Body of pancreas (tissue), 4 donors: ENCODE data around the gene RIN3. TPM values are rescaled to one million over a fixed set of nuclear protein-coding genes. Genes with fewer than 3 reads are reported as not detected.
"Not testable (repeated sequence)": the region's sequence is repeated elsewhere in the genome, so short reads cannot be mapped to it uniquely, and the experiment has no call there.

Experiments used
- ATAC-seq: fragments of 150-250 bp; one replicate; pipeline ENCODE4 v1.9.1; 2016
- DNase-seq, 4 donors: peaks; one replicate each; pipeline ENCODE4 v3.0.0-alpha.2; 2019
- H3K27ac ChIP-seq, 4 donors: fragments of 200-600 bp; sonication (generic); 1 replicate in 3 of 4; 2 replicates in 1 of 4; pipeline versions ENCODE4 v1.5.1 to v1.6.1; 2016 to 2019; ENCODE audit warnings: mild to moderate bottlenecking in 1 of 4, mixed read lengths in 1 of 4, moderate library complexity in 1 of 4
- H3K27me3 ChIP-seq, 2 donors: fragments of 200-600 bp; sonication (generic); one replicate each; pipeline ENCODE4 v1.6.0; 2016; ENCODE audit warnings: mild to moderate bottlenecking in 1 of 2
- H3K36me3 ChIP-seq, 2 donors: fragments of 200-600 bp; sonication (generic); replicated peaks in 1 of 2; 2 replicates each; pipeline ENCODE4 v1.5.1; 2016; ENCODE audit warnings: low read depth in 2 of 2; ENCODE audit not compliant: insufficient read depth in 1 of 2
- H3K4me1 ChIP-seq: fragments of 200-600 bp; sonication (generic); one replicate; pipeline ENCODE4 v1.6.0; 2016
- H3K4me3 ChIP-seq, 2 donors: fragments of 200-600 bp; sonication (generic); 1 replicate in 1 of 2; 2 replicates in 1 of 2; pipeline ENCODE4 v1.5.1; 2016 to 2019
- H3K9me3 ChIP-seq, 3 donors: fragments of 200-600 bp; sonication (generic); 1 replicate in 2 of 3; 2 replicates in 1 of 3; pipeline ENCODE4 v1.5.1; 2016
- CTCF ChIP-seq, 7 experiments: fragments of 450-650 bp in 4 of 7; fragments of 200-600 bp in 3 of 7; sonication (generic) in 3 of 7; IDR thresholded peaks; one replicate each; pipeline ENCODE4 v1.5.1; 2016 to 2019; ENCODE audit warnings: antibody characterized with exemption in 7 of 7
- POLR2A ChIP-seq, 3 donors: fragments of 450-650 bp; IDR thresholded peaks; one replicate each; pipeline ENCODE4 v1.6.1; 2016; ENCODE audit warnings: antibody characterized with exemption in 3 of 3, mild to moderate bottlenecking in 2 of 3
- WGBS, 2 donors: methylation state at CpG; one replicate each; pipeline ENCODE4 v1.1.5; 2017; 5-methylcytosine and 5-hydroxymethylcytosine counted together
- intact Hi-C: fragments of 100-400 bp; cut with DNase I; formaldehyde crosslinking; loops from one replicate; pipeline ENCODE4 v1.15.1; 2023
- total RNA-seq, 2 donors: library from RNA; depleted of rRNA; stranded (reverse); fragments of >200 nt; gene quantifications; one replicate each; pipeline ENCODE4 v1.1.0, GENCODE V29; 2016

The RIN3 gene
- total RNA-seq, 2 donors from 2014 or later = 2.6 to 3.3 TPM

- 89 to 93% methylated on average over 3 to 8 of the region's 8 CpGs for WGBS, 2 donors
- Histone ChIP-seq H3K36me3 (peaks cover 0 to 2% of the 10 kb centered on the region in 2 donors), H3K27me3 (no peaks in the 10 kb centered on the region), H3K4me3 (no peak overlapping the region), H3K27ac (no peak overlapping the region), H3K4me1 (no peaks in the 10 kb centered on the region), H3K9me3 (no peaks in the 10 kb centered on the region)
- no peak for TF ChIP-seq POLR2A (IDR thresholded peaks at IDR 0.05)
- TF ChIP-seq CTCF (IDR thresholded peaks at IDR 0.05) = no peak
- DNase-seq = no peak
- no peak for ATAC-seq
- intact Hi-C loops = loop anchor here (5.0 kb wide), 1 partner anchor 70 kb away; no protein-coding TSS in a partner anchor
Measured at GRCh38 chr14:92712654-92713051, 199.1 kb downstream of the RIN3 start.

GRCh38 chr14:92714739-92715307 is 201.2 kb downstream of the RIN3 start:
- WGBS, 2 donors = 77 to 80% methylated on average over 7 of the region's 7 CpGs
- not testable (repeated sequence) for H3K36me3 ChIP-seq, H3K4me1 ChIP-seq, H3K27me3 ChIP-seq, H3K9me3 ChIP-seq, H3K4me3 ChIP-seq, H3K27ac ChIP-seq
- peak; percentile 32 to 82 (median 73) for TF ChIP-seq CTCF (IDR thresholded peaks at IDR 0.05)
- DNase-seq (peak; percentile 77 to 85 (median 79)), ATAC-seq (peak; percentile 55)
- intact Hi-C loops = loop anchor here (5.0 kb wide), 1 partner anchor 67 kb away; no protein-coding TSS in a partner anchor

GRCh38 chr14:92716131-92716530 is 202.6 kb downstream of the RIN3 start:
- Histone ChIP-seq H3K27ac (no peak overlapping the region), H3K36me3 (peaks cover 0 to 2% of the 10 kb centered on the region in 2 donors), H3K9me3 (no peaks in the 10 kb centered on the region), H3K4me3 (no peak overlapping the region), H3K27me3 (no peaks in the 10 kb centered on the region), H3K4me1 (peaks cover 10% of the 10 kb centered on the region)
- no peak for ATAC-seq
- intact Hi-C loops = no loop called here
- no peak for DNase-seq
- TF ChIP-seq CTCF (IDR thresholded peaks at IDR 0.05) = no peak
- TF ChIP-seq POLR2A (IDR thresholded peaks at IDR 0.05) = no peak
- WGBS, 2 donors = 95 to 97% methylated on average over 10 of the region's 10 CpGs

- WGBS, 2 donors = 86 to 90% methylated on average over 11 of the region's 11 CpGs
Measured at GRCh38 chr14:92717571-92718042, 204.0 kb downstream of the RIN3 start.

More at GRCh38 chr14:92717571-92718042, 204.0 kb downstream of the RIN3 start:
- H3K27me3 ChIP-seq = no peaks in the 10 kb centered on the region
- H3K9me3 ChIP-seq = no peaks in the 10 kb centered on the region
- H3K36me3 ChIP-seq = peaks cover 0 to 2% of the 10 kb centered on the region in 2 donors
- H3K27ac ChIP-seq = no peak overlapping the region
- peaks cover 10% of the 10 kb centered on the region for H3K4me1 ChIP-seq
- no peak for TF ChIP-seq POLR2A (IDR thresholded peaks at IDR 0.05)
- TF ChIP-seq CTCF (IDR thresholded peaks at IDR 0.05) = no peak
- H3K4me3 ChIP-seq = no peak overlapping the region
- intact Hi-C loops = no loop called here
- DNase-seq = no peak
- no peak for ATAC-seq
